NCI-H82 (cell line): Measurements from ENCODE around the gene ECPAS.
"Not testable (repeated sequence)": the region's sequence is repeated elsewhere in the genome, so short reads cannot be mapped to it uniquely, and the experiment has no call there.

Source experiments
- DNase-seq: peaks from one replicate; lab custom pipeline; 2025; lab: John Stamatoyannopoulos, UW

Gene ECPAS, protein sequence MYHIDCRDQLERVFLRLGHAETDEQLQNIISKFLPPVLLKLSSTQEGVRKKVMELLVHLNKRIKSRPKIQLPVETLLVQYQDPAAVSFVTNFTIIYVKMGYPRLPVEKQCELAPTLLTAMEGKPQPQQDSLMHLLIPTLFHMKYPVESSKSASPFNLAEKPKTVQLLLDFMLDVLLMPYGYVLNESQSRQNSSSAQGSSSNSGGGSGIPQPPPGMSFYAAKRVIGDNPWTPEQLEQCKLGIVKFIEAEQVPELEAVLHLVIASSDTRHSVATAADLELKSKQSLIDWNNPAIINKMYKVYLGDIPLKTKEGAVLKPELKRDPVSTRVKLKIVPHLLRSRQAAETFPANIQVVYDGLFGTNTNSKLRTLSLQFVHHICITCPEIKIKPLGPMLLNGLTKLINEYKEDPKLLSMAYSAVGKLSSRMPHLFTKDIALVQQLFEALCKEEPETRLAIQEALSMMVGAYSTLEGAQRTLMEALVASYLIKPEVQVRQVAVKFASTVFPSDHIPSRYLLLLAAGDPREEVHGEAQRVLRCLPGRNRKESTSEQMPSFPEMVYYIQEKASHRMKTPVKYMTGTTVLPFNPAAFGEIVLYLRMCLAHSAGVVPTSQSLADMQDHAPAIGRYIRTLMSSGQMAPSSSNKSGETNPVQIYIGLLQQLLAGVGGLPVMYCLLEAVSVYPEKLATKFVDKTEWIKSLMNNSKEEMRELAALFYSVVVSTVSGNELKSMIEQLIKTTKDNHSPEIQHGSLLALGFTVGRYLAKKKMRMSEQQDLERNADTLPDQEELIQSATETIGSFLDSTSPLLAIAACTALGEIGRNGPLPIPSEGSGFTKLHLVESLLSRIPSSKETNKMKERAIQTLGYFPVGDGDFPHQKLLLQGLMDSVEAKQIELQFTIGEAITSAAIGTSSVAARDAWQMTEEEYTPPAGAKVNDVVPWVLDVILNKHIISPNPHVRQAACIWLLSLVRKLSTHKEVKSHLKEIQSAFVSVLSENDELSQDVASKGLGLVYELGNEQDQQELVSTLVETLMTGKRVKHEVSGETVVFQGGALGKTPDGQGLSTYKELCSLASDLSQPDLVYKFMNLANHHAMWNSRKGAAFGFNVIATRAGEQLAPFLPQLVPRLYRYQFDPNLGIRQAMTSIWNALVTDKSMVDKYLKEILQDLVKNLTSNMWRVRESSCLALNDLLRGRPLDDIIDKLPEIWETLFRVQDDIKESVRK (N-terminal part only)

DNA sequence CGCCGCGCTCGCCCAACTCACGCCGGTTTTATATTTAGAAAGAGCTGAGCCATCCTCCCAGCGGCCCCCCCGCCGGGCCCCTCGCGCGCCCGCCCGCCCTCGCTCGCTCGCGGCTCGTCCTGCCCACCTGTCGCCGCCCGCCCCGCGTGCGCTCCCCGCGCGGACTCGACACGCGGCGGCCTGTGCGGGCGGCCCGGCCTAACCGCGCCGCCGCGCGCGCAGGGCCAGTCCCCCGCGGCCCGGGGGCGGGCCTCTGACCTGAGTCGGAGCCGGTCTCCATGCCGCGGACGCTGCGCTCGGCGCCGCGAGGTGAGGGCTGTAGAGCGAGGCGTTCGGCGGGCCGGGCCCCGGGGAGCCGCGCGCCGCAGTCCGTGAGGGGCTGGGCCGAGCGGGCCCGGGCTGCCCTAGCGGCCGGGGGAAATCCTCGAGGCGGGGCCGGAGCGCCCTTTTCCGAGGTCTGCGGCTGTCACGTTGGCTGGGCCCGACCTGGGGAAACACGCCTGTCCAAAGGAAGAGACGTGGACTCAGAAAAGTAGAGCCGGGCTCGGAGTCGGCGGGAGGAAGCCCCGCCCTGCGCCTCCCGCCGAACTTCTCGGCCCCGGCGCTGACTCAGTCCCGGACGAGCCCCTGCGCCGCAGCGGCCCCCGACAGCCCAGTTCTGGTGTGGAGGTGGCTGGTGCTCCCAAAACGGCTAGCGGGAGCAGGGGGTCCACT lies at the start of gene ECPAS:
Gene ECPAS (minus strand): TSS at position 526 of the 714 bp plus-strand sequence. CDS start 11,465 bp downstream, outside the sequence.
- DNase-seq: peak; percentile 84

DNA sequence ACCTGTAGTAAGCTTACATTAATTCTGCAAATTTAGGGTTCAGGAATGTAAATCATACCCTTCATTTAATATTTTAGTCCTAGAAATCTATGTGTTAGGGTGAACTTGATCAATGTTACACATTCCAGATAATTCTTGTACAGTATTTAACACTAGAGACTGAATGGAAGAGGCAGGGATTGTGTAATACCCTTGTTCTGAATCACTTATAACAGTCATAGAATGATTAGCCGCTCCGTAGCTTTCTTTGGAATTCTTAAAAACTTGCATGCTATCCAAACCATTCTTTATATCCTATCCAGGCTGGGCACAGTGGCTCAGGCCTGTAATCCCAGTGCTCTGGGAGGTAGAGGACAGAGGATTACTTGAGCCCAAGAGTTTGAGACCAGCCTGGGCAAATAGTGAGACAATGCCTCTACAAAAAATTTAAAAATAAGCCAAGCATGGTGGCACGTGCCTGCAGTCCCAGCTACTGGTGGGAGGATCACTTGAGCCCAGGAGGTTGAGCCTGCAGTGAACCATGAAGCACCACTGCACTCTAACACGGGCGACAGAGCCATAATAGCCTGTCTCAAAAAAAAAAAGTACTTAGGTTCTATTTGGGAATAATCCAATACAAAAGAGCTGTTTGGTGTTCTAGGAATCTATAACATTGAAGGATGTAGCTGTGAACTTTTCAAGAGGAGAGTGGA lies 49.1 kb upstream of the ECPAS start:
- no peak for DNase-seq

DNA sequence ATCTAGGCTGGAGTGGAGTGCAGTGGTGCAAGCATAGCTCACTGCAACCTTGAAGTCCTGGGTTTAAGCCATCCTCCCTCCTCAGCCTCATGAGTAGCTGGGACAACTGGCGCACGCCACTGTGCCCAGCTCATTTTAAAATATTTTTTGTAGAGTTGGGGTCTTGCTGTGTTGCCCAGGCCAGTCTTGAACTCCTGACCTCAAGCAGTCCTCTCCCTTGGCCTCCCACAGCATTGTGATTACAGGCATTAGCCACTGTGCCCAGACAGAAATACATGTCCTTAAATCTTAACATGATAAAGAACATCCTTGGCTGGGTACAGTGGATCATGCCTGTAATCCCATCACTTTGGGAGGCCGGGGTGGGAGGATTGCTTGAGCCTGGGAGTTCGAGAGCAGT lies 47.5 kb upstream of the ECPAS start:
- no peak for DNase-seq

DNA sequence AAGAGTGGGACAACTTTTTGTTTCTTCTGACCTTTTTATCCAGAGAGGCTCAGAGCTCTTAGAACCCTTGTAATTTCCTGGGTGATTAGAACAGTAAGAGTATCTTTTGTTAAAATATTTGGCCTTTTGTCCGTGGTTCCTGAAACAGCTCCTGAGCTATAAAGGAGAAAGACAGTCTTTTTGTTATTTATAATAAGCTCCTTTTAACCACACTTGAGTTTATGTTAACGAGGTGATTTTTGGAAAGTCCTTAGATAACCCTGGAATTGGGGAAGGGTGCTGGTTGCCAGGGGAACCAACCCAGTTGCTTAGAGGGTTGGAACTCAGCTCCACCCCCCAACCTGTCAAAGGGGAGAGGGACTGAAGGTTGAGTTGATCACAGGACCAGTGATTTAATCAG lies 45.6 kb upstream of the ECPAS start:
- DNase-seq: no peak

DNA sequence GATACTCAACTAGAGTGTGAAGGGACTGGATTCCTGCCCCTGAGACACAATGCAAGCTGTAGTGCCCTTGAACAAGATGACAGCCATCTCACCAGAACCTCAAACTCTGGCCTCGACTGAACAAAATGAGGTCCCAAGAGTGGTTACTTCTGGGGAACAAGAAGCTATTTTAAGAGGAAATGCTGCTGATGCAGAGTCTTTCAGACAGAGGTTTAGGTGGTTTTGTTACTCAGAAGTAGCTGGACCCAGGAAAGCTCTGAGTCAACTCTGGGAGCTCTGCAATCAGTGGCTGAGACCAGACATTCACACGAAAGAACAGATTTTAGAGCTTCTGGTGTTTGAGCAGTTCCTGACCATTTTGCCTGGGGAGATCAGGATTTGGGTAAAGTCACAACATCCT lies 43.2 kb upstream of the ECPAS start:
- no peak for DNase-seq

DNA sequence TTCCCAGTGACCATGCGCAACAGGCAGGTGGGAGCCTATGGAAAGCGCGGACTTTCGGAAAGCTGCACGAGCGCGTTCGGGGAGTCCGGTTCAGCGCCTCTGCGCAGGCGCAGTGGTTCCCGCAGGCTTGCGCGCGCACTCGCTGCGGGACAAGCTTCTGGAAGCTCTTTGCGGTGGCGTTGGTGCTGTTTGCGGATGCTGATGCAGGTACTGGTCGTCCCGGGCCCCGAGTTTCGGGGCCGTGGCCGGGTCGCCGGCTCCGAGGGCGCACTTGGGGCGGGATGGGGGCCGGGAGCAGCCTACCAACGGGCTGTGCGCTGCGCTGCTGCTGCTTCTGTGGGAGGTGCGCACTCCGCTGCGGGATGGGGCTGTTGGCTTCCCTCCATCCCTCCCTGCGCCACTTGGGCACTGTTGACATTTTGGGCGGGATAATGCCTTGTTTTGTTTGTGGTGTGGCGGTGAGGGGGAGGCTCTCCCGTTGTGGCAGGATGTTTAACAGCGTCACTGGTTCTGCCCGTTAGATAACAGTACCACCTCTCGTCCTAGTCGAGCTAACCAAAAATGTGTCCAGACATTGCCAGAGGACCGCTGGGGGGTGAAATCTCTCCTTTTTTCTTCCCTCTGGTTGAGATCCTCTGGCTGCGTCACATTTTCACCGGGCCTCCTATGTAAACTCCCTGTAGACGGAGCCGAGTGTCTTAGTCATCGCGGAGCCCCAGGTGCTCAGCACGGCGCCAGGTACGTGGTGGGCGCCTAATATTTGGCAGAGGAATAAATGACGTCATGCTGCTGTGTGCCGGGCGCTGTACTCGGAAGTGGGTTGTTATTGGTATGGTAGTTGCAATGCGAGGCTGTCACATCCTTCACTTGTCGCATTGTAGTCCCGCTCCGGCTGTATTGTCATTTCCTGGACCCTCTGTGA lies 41.1 kb upstream of the ECPAS start, which contains the start of gene ZNF483:
Gene ZNF483 (plus strand): TSS at position 124 of the 922 bp plus-strand sequence. CDS start 2,217 bp downstream, outside the sequence.
- DNase-seq: peak; percentile 92

DNA sequence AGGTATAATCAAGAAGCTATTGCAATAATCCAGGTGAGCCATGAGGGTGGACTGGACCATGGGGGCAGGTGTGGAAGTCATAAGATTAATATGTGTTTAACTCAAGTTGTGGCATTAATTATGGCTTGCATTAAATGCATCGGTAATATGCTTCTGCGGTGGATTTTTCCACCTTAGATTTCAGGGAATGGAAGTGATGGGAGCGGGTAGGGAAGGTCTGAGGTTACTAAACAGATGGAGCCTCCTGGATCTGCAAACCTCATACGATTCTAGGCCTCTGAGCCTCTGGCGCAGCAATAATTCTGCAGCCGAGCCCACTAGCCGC lies 40.5 kb upstream of the ECPAS start:
- no peak for DNase-seq

DNA sequence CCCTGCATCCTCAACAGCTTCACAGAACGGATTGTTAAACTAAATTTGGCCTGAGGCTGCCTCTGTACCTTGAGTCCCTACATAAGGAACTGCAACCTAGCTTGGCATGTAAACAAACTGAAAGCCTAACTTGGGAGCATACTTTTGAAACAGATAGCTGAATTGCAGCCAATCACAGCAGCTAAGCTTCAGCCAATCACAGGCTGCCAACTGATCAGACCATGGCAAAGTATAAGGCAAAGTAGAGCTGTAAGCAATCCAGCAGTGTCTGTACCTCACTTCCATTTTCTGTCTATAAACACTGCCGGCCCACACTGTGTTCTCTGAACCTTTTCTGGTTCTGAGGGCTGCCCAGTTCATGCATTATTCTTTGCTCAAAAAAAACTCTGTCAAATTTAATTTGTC lies 31.9 kb upstream of the ECPAS start:
- DNase-seq: peak; percentile 2

DNA sequence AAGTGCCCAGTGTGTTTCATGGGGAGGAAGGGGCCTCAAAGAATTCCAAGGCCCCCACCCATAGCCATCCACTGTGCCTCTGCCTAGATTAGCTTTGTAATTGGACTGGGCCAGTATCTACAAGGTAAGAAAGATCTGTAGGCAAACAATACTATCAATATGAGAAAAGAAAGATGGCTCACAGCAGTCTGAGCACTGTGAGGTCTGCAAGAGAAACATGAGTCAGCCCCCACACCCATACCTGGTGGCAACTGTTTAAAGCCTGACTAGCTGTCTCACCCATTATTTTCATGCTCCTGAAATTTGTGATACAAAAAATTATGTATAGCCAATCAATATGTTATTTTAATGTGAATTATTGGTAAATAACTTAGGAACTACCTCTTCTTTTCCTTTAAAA lies 30.8 kb upstream of the ECPAS start:
- DNase-seq: no peak

DNA sequence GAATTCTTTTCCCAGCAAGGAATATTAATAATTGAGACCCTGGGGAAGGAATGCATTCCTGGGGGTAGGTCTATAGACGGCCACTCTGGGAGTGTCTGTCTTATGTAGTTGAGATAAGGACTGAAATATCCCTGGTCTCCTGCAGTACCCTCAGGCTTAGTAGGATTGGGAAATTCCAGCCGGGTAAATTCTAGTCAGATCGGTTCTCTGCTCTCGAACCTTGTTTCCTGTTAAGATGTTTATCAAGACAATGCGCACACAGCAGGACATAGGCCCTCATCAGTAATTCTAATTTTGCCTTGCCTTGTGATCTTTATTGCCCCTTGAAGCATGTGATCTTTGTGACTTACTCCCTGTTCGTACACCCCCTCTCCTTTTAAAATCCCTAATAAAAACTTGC lies 27.4 kb upstream of the ECPAS start:
- not testable (repeated sequence) for DNase-seq

DNA sequence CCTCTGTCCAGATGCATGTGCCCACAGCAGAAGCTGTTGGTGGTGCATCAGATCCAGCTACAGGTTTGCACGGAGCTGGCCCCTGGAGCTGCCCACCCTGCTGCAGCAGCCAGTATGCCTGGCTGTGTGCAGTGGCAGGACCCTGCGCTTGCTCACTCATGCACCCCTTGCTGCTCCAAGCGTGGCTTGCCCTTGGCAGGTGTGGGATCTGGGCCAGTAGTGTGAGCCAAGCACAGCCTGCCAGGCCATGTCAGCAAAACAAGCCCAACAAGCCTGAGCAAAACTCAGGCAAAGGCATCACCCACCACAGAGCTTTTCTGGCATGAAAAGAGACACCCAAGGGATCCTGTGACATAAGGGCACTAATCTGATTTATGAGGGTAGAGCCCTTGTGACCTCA lies 18.3 kb upstream of the ECPAS start:
- no peak for DNase-seq

DNA sequence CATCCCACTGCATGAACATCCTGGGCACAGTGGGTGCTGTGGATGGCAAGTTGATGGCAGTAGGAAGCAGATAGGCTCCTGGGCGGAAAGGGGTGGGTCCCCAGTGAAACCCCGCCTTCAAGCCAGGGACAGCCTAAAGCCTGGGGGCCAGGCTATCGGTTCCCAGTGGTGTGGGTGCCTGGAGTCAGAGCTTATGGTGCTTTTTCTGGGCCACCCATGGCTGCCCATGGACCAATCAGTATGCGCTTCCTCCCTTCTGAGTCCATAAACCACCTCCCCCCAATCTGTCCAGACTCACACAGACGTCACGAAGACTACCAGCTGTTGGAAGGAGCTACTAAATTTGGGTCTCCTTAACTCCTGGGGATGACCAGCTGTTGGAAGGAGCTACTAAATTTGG lies 17.5 kb upstream of the ECPAS start:
- peak; percentile 57 for DNase-seq

DNA sequence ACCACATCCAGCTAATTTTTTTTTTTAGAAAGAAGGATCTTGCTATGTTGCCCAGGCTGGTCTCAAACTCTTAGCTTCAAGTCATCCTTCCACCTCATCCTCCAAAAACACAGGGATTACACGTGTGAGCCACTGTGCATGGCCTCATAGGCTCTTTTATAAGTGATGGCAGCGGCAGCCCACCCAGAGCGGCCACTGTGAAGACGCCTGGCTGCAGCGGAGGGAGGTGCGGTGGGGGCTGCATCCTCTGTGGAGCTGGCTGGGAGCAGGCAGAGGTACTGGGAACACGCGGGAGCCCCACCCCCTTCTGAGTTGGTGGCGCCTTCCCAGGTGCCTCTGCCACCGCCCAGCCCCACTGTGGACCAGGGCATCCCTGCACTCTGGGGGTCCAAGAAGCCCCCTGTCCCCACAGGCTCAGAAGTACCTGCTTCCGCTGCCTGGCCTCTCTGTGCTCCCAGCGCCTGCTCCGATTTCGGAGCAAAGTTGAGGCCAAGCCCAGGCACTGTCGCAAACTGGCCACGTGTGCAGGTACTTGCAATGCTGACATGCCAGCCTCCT lies 16.9 kb upstream of the ECPAS start:
- no peak for DNase-seq

DNA sequence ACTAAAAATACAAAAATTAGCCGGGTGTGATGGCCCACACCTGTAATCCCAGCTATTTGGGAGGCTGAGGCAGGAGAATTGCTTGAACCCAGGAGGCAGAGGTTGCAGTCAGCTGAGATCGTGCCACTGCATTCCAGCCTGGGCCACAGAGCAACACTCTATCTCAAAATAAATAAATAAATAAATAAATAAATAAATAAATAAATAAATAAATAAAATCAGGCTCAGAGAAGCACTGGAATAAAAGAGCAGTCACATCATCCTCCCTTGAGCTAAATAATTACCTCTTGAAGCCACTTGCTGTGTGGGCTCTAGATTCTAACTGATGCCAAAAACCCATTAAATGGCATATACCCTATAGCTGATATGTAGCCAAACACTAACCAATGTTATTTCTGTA lies 13.0 kb upstream of the ECPAS start:
- not testable (repeated sequence) for DNase-seq

DNA sequence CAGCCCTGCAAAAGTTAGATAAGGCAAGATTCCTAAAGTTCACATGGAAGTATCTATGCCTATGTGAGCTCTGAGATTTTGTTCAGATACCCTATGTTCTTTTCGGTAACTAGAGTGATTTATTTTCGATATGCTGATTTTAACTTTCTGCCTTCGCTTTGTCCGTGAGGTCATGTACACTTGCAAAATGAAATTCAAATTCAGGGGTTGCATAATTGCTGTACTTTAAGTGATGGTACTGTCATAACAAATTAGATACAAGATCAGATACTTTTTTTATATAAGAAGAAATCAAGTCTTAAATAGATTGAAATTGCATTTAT lies 350 bp upstream of the ECPAS start:
- no peak for DNase-seq

DNA sequence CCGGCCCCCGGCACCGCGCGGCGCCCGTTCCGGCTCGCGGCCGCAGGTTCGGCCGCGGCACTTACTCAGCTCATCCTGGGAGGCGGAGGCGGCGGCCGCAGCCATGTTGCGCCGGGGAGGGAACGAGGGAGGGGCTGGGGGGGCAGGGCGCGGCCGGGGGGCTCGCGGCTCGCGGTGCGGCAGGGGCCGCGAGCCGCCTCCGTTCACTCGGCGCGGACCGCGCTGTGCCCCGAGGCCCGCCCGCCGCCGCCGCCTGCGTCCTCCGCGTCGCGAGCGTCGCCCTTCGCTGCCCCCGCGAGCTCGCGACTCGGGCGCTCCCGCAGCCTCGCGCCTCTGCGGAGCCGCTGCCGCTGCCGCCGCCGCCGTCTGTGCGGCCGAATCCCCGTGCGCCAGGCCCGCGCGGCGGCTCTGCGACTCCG lies 735 bp downstream of the ECPAS start:
- peak; percentile 73 for DNase-seq

DNA sequence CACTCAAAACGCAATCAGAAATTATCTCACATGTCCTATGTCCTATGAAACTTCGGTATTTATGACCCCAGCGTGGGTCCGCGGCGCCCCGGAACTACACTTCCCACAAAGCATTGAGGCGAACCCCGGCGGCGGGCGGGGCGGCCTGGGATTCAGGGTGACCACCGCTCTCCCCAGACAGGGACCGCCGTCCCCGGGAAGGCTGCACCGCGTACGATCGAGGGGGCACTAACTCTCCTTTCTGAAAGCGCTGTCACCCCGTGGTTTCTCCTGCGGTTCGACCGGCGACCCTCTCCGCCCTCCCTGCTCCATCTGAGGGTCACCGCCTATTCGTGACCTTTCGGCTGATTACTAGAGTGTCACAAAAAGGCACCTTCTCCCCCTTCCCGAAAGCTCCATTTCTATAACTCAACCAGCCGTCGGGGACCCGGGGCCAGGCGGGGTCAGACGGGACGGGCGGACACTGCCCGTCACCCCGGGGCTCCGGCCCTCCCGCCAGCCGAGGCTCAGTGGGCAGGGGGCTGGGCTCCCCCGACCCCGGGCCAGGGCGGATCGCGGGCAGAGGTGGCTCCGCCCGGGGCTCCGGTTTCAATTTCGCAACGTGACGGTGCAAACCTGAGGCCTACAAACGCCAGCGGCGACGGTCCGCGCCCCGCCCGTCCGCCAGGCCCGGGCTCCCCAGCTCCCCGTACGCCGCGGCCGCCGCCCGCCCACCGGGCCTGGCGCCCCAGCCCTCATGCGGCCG lies 1.3 kb downstream of the ECPAS start:
- DNase-seq: peak; percentile 85

DNA sequence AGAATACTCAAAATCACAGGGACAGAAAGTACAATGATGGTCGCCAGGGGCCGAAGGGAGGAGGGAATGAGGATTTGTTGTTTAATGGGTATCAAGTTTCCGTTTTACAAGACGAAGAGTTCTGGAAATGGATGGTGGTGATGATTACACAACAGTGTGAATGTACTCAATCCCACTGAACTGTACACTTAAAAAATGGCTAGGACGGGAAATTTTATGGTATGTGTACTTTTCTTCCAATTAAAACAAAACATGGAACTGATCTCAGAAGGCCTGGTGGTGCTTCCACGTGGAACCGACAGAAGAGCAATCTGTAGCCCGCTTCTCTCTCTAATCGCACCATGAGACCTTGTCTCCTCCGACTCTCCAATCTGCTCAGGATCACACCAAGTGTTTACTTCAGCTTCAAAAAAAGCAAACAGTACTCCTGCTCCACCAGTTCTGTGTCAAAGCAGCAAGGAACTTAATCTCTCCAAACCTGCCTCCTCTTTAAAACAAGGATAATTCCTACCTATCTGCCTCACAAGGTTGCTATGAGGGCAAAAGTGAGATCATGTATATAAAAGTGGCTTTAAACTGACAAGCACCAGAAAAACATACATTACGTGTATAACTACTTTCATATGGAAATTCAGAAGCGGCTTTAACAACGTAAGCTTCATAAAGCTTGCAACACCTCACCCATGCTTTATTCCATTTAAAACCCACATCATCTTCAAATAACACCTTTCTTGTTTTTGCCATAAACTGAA lies 2.1 kb downstream of the ECPAS start:
- DNase-seq: peak; percentile 72
